Body of pancreas (tissue), 4 donors: Measurements from ENCODE around the gene NAALAD2.

Experiments used
- CTCF ChIP-seq, 7 experiments: fragments of 450-650 bp in 4 of 7; fragments of 200-600 bp in 3 of 7; sonication (generic) in 3 of 7; IDR thresholded peaks; one replicate each; pipeline ENCODE4 v1.5.1; 2016 to 2019; ENCODE audit warnings: antibody characterized with exemption in 7 of 7
- POLR2A ChIP-seq, 3 donors: fragments of 450-650 bp; IDR thresholded peaks; one replicate each; pipeline ENCODE4 v1.6.1; 2016; ENCODE audit warnings: antibody characterized with exemption in 3 of 3, mild to moderate bottlenecking in 2 of 3

GRCh38 chr11:90218606-90219005, 84.1 kb downstream of the NAALAD2 start:
- TF ChIP-seq POLR2A (IDR thresholded peaks at IDR 0.05) (no peak), CTCF (IDR thresholded peaks at IDR 0.05) (no peak)
